K562 (cell line): Measurements from ENCODE around the gene PGM5. TPM values are rescaled to one million over a fixed set of nuclear protein-coding genes. Genes with fewer than 3 reads are reported as not detected.

Experiments
- ATAC-seq: fragments of 200-7000 bp; cut with Tn5 transposase; 3 replicates; pipeline ENCODE4 v1.9.1; 2020; ENCODE audit warnings: moderate library complexity
- BruUV-seq: library from RNA; stranded (reverse); fragments of 400-500 nt; replicated peaks from 2 replicates; lab custom pipeline; 2021; lab: Mats Ljungman, UMichigan
- CTCF ChIA-PET: fragments of 300-600 bp; formaldehyde crosslinking; extraction: SDS; loops from one replicate; lab custom pipeline; 2021; ENCODE audit warnings: low intra/inter-chr PET ratio; lab: Yijun Ruan, JAX
- POLR2A ChIA-PET: fragments of 300-600, 350-650 bp; sonication (Branson Sonifier 250); formaldehyde crosslinking; extraction: SDS; loops from one replicate; lab custom pipeline; 2021; ENCODE audit warnings: antibody characterized with exemption, inconsistent platforms; lab: Yijun Ruan, JAX
- DNase-seq, 4 experiments: peaks; one replicate each; pipeline versions ENCODE4 v3.0.0 to v3.0.0-alpha.2; 2011 to 2018; ENCODE audit warnings: low spot score in 3 of 4, mixed read lengths in 3 of 4; ENCODE audit errors: extremely low read depth in 1 of 4
- FAIRE-seq: peaks from 2 replicates; lab custom pipeline; 2011; peaks lifted over from hg19 to GRCh38; lab: Jason Lieb, UNC
- H2AFZ ChIP-seq: 2 replicates; pipeline ENCODE4 v1.6.0; 2011; ENCODE audit warnings: low read depth, low read length, control low read depth, inconsistent platforms
- H3K27ac ChIP-seq: fragments of 200-600 bp; 3 replicates; pipeline ENCODE4 v1.8.0; 2011; ENCODE audit warnings: low read depth, mild to moderate bottlenecking, control low read depth, inconsistent platforms, low read length, moderate library complexity, mixed read lengths; ENCODE audit errors: extremely low read depth
- H3K27me3 ChIP-seq, 2 experiments: fragments of 300-600 bp in 1 of 2; 2 replicates in 1 of 2; 3 replicates in 1 of 2; pipeline versions ENCODE4 v1.6.0 to v1.8.0; 2011; ENCODE audit warnings: inconsistent platforms in 2 of 2, low read length in 2 of 2, mild to moderate bottlenecking in 1 of 2, mixed read lengths in 1 of 2, moderate library complexity in 1 of 2; ENCODE audit not compliant: control insufficient read depth in 2 of 2, insufficient read depth in 2 of 2
- H3K36me3 ChIP-seq: fragments of 300-600 bp; 3 replicates; pipeline ENCODE4 v1.8.0; 2011; ENCODE audit warnings: mild to moderate bottlenecking, low read length, inconsistent platforms; ENCODE audit not compliant: control insufficient read depth, insufficient read depth
- H3K4me1 ChIP-seq, 2 experiments: fragments of 200-600 bp in 1 of 2; replicated peaks in 1 of 2; 2 replicates in 1 of 2; 3 replicates in 1 of 2; pipeline versions ENCODE4 v1.5.1 to v1.8.0; 2011; ENCODE audit warnings: inconsistent platforms in 2 of 2, low read length in 2 of 2, mild to moderate bottlenecking in 1 of 2, mixed read lengths in 1 of 2, moderate library complexity in 1 of 2; ENCODE audit not compliant: control insufficient read depth in 2 of 2, insufficient read depth in 2 of 2
- H3K4me2 ChIP-seq: 2 replicates; pipeline ENCODE4 v1.6.1; 2011; ENCODE audit warnings: low read length, control low read depth, inconsistent platforms, mixed read lengths; ENCODE audit not compliant: insufficient read depth
- H3K4me3 ChIP-seq: fragments of 200-600 bp; sonication (generic), shearing (Covaris generic); 2 replicates; pipeline ENCODE4 v1.5.1; 2016; ENCODE audit warnings: control low read depth, inconsistent platforms
- H3K79me2 ChIP-seq: fragments of 200-600 bp; 3 replicates; pipeline ENCODE4 v1.8.0; 2011; ENCODE audit warnings: low read length, inconsistent platforms; ENCODE audit not compliant: control insufficient read depth, insufficient read depth
- H3K9ac ChIP-seq, 2 experiments: 2 replicates each; pipeline versions ENCODE4 v1.6.0 to v1.6.1; 2011; ENCODE audit warnings: low read depth in 2 of 2, low read length in 2 of 2, control low read depth in 1 of 2, inconsistent platforms in 1 of 2, mild to moderate bottlenecking in 1 of 2, mixed read lengths in 1 of 2; ENCODE audit not compliant: insufficient read depth in 1 of 2
- H3K9me1 ChIP-seq: one replicate; pipeline ENCODE4 v1.6.0; 2011; ENCODE audit warnings: inconsistent platforms, mild to moderate bottlenecking, low read length, moderate library complexity; ENCODE audit not compliant: control insufficient read depth, insufficient read depth
- H3K9me3 ChIP-seq: replicated peaks from 2 replicates; pipeline ENCODE4 v1.5.1; 2011; ENCODE audit warnings: low read depth, low read length, inconsistent platforms; ENCODE audit not compliant: control insufficient read depth, insufficient read depth
- H4K20me1 ChIP-seq: replicated peaks from 2 replicates; pipeline ENCODE4 v1.6.1; 2011; ENCODE audit warnings: low read length, inconsistent platforms, mixed read lengths; ENCODE audit not compliant: control insufficient read depth, insufficient read depth
- EP400 ChIP-seq: fragments of 450-650 bp; IDR thresholded peaks from 2 replicates; pipeline ENCODE4 v1.6.1; 2017; ENCODE audit warnings: antibody characterized with exemption, mild to moderate bottlenecking, moderate library complexity
- ETS2 ChIP-seq: IDR thresholded peaks from 2 replicates; pipeline ENCODE4 v1.6.1; 2016; ENCODE audit warnings: borderline replicate concordance, missing genetic modification characterization, mild to moderate bottlenecking, moderate library complexity, missing compliant biosample characterization; ENCODE audit not compliant: poor library complexity, severe bottlenecking
- KDM5B ChIP-seq: fragments of 200-600 bp; sonication (generic); IDR thresholded peaks from 2 replicates; pipeline ENCODE4 v1.6.1; 2012; ENCODE audit warnings: low read depth, mild to moderate bottlenecking, moderate library complexity, low read length, control low read depth, inconsistent platforms; ENCODE audit not compliant: insufficient replicate concordance
- NFIC ChIP-seq: fragments of 450-650 bp; IDR thresholded peaks from 2 replicates; pipeline ENCODE4 v1.6.1; 2017; ENCODE audit warnings: mild to moderate bottlenecking, inconsistent platforms
- PTTG1 ChIP-seq: fragments of 450-650 bp; IDR thresholded peaks from 2 replicates; pipeline ENCODE4 v1.6.1; 2016; ENCODE audit warnings: low read depth, mild to moderate bottlenecking, missing genetic modification characterization, missing compliant biosample characterization
- RUNX1 ChIP-seq: sonication (generic); IDR thresholded peaks from 2 replicates; pipeline ENCODE4 v1.6.1; 2016; ENCODE audit warnings: antibody characterized with exemption, low read depth
- SMARCA5 ChIP-seq: fragments of 450-650 bp; IDR thresholded peaks from 2 replicates; pipeline ENCODE4 v1.6.1; 2016
- WGBS: fragments of 100-300 bp; shearing (Covaris generic); methylation state at CpG from one replicate; pipeline ENCODE4 v1.1.6; 2016; ENCODE audit warnings: low coverage, mixed read lengths; ENCODE audit not compliant: insufficient coverage; ENCODE audit errors: missing lambda C conversion rate; 5-methylcytosine and 5-hydroxymethylcytosine counted together
- in situ Hi-C: fragments of 300-500 bp; cut with MboI; formaldehyde crosslinking; loops from 4 replicates; pipeline ENCODE4 v1.15.0; 2018; ENCODE audit warnings: inconsistent platforms, mixed read lengths
- intact Hi-C: fragments of 100-400 bp; cut with micrococcal nuclease; formaldehyde crosslinking; loops from 2 replicates; pipeline ENCODE4 v1.14.2; 2022
- polyA plus RNA-seq, 8 experiments: library from polyadenylated mRNA; depleted of rRNA in 4 of 8; stranded (reverse) in 5 of 8; unstranded in 3 of 8; fragments of >200 nt; fragmentation: Nextera tagmentation in 2 of 8; fragmentation: Illumina TruSeq in 1 of 8; extraction: Ambion mirVana in 2 of 8; extraction: Trizol in 1 of 8; gene quantifications; 2 replicates each; pipeline versions ENCODE4 v1.2.1 to v1.2.3, GENCODE V29; 2011 to 2014; ENCODE audit warnings: inconsistent platforms in 1 of 8, missing spikeins in 1 of 8
- total RNA-seq, 7 experiments: library from RNA; depleted of rRNA in 6 of 7; stranded (reverse); fragments of >200 nt in 6 of 7; fragmentation: Illumina TruSeq in 2 of 7; extraction: Trizol in 2 of 7; gene quantifications; 2 replicates each; pipeline versions ENCODE4 v1.2.1 to v1.2.3, GENCODE V29; 2011 to 2021; ENCODE audit warnings: low replicate concordance in 1 of 7
- TF ChIP-seq, protein P1 (sequence below): fragments of 250-450 bp; sonication (Bioruptor Pico); IDR thresholded peaks from 2 replicates; pipeline ENCODE4 v1.8.0; 2021; ENCODE audit warnings: moderate library complexity, mild to moderate bottlenecking, inconsistent platforms
- TF ChIP-seq, protein P2 (sequence below), 2 experiments: fragments of 450-650 bp in 1 of 2; sonication (generic) in 1 of 2; formaldehyde crosslinking; conservative IDR thresholded peaks; 2 replicates each; pipeline versions ENCODE4 v1.4.0 to v1.8.1; 2020 to 2022; ENCODE audit warnings: mild to moderate bottlenecking in 1 of 2, missing genetic modification reagents in 1 of 2
- TF ChIP-seq, protein P3 (sequence below): fragments of 250-450 bp; sonication (Bioruptor Pico); IDR thresholded peaks from 2 replicates; pipeline ENCODE4 v1.6.1; 2021; ENCODE audit warnings: mild to moderate bottlenecking
- TF ChIP-seq, protein P4 (sequence below): sonication (generic); formaldehyde crosslinking; IDR thresholded peaks from 2 replicates; pipeline ENCODE4 v1.9.0; 2022; ENCODE audit warnings: mild to moderate bottlenecking, missing genetic modification reagents

Gene PGM5
- total and polyA plus RNA-seq, 9 of the 15 experiments (the other 6 are each of a cell fraction or from before 2014, with no cell fraction given), result 0.03 to 0.24 (median 0.15) TPM; not detected in 1

DNA sequence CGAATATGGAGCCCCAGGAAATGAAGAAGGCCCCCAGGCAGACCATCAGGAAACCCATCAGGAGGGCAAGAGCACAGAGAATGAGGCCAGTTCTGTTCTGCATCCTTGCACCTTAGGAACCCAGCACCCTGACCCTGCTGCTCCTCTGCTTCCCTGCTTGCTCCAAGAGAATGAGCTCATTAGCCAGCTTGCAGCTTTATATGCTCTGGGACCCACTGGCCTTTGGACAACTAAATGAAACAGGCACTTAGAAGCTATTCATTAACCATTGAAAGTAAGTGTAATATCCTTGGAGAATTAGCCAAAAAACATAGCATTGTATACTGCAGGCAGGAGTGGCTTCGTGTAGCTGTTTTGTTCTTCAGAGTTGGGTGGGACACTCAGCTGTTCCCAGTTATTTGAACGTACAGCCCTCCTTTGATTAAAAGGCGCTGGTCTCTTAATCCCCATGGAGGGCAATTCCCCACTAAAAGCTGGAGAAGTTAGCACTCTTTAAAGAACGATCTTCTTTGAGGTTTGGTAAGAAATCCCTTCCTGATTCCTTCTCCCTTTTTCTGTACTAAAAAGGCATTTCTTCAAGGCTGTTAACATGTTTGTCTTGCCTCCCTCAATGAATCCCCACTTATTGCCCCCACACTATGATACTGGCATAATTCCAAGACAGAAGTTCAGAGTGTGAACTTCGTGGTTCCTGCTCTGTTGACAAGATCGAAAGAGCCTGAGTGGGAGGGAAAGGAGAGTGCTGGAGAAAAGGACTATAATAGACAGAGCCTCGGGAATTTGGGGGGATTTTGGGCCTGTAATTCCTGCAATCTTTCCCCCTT is 184.5 kb downstream of the PGM5 start, which contains the start of gene TMEM252:
TMEM252 (minus strand) TSS at position 172 of the 824 bp plus-strand sequence; CDS start at position 103, 69 bp downstream.
- no peak for DNase-seq
- intact Hi-C loops, result no loop called here
- CTCF ChIA-PET, result no interaction called here
- in situ Hi-C loops, result no loop called here
- Histone ChIP-seq H3K27ac (no peak within 1 kb of the TSS), H2AFZ (no peak within 1 kb of the TSS), H3K4me1 (no peaks in the 10 kb centered on the region), H4K20me1 (no peaks in the 10 kb centered on the region), H3K9me1 (no peaks in the 10 kb centered on the region), H3K79me2 (no peaks in the 10 kb centered on the region), H3K36me3 (no peaks in the 10 kb centered on the region), H3K9ac (no peak within 1 kb of the TSS), H3K4me3 (no peak within 1 kb of the TSS), H3K27me3 (peaks cover 0 to 3% of the 10 kb centered on the region in 2 experiments; a peak in 2 of 5 replicates), H3K4me2 (no peak within 1 kb of the TSS), H3K9me3 (no peaks in the 10 kb centered on the region)
- no TSS peak for BruUV-seq
- no peak for ATAC-seq
- TF ChIP-seq, protein P1, sequence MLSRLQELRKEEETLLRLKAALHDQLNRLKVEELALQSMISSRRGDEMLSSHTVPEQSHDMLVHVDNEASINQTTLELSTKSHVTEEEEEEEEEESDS (CRISPR knock-in tag), result no peak
- TF ChIP-seq NFIC, result peak; percentile 17; the same call in 1 of the 2 replicates
- FAIRE-seq, result no peak
- WGBS, result 2% methylated on average over 8 of the region's 8 CpGs
- POLR2A ChIA-PET, result interaction anchor here (1.1 kb wide), 1 partner anchor 17 kb away, joined by 3 read pairs; no protein-coding TSS in a partner anchor

DNA sequence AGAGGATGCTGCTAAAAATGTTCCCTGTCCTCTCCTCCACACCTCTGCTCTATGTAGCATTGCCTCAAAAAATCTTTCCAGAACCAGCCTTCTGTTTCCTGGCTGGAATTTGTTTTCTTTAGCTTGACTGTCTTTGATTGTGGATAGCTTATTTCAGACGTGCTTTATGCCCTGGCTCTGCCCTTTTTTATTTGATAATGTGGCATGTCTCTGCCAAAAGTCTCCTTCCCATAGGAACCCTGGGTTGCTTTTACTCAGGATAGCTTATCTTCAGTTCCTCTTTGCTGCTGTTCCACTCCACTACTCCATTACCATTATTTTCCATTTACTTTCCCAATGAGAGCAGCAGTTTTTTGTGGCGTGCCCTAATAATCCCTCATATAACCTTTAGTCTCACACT is 185.2 kb downstream of the PGM5 start:
- no peaks in the 10 kb centered on the region for H3K4me1 ChIP-seq
- ATAC-seq, result no peak
- no peak overlapping the region for H2AFZ ChIP-seq
- no peaks in the 10 kb centered on the region for H3K9me3 ChIP-seq
- H3K27ac ChIP-seq, result no peak overlapping the region
- FAIRE-seq, result no peak
- no peak for DNase-seq
- no peak overlapping the region for H3K4me3 ChIP-seq
- intact Hi-C loops (no loop called here), in situ Hi-C loops (no loop called here)
- TF ChIP-seq, protein P2, sequence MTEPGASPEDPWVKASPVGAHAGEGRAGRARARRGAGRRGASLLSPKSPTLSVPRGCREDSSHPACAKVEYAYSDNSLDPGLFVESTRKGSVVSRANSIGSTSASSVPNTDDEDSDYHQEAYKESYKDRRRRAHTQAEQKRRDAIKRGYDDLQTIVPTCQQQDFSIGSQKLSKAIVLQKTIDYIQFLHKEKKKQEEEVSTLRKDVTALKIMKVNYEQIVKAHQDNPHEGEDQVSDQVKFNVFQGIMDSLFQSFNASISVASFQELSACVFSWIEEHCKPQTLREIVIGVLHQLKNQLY (CRISPR knock-in tag; conservative IDR thresholded peaks at IDR 0.05), result no peak
- TF ChIP-seq EP400 (no peak), ETS2 (tag) (no peak), KDM5B (no peak), RUNX1 (no peak), SMARCA5 (no peak), PTTG1 (tag) (no peak)
- TF ChIP-seq, protein P3, sequence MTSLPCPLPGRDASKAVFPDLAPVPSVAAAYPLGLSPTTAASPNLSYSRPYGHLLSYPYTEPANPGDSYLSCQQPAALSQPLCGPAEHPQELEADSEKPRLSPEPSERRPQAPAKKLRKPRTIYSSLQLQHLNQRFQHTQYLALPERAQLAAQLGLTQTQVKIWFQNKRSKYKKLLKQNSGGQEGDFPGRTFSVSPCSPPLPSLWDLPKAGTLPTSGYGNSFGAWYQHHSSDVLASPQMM (CRISPR knock-in tag), result no peak
- TF ChIP-seq, protein P4, sequence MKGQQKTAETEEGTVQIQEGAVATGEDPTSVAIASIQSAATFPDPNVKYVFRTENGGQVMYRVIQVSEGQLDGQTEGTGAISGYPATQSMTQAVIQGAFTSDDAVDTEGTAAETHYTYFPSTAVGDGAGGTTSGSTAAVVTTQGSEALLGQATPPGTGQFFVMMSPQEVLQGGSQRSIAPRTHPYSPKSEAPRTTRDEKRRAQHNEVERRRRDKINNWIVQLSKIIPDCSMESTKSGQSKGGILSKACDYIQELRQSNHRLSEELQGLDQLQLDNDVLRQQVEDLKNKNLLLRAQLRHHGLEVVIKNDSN, result no peak
- H3K9ac ChIP-seq, result no peak overlapping the region
- no peak overlapping the region for H3K4me2 ChIP-seq
- peaks cover 0 to 3% of the 10 kb centered on the region in 2 experiments; a peak in 2 of 5 replicates for H3K27me3 ChIP-seq
- no peaks in the 10 kb centered on the region for H3K36me3 ChIP-seq
- no peaks in the 10 kb centered on the region for H3K9me1 ChIP-seq
- 0% methylated on average over 2 of the region's 2 CpGs for WGBS
- no peaks in the 10 kb centered on the region for H3K79me2 ChIP-seq
- no peaks in the 10 kb centered on the region for H4K20me1 ChIP-seq
- BruUV-seq, result no TSS peak
- POLR2A ChIA-PET, result no interaction called here
- CTCF ChIA-PET, result no interaction called here
